Endothelial cell of umbilical vein (primary cell): ENCODE data around the gene PAPPA2. TPM values are rescaled to one million over a fixed set of nuclear protein-coding genes. Genes with fewer than 3 reads are reported as not detected.

Source experiments
- BruUV-seq: library from RNA; stranded (reverse); fragments of 400-500 nt; replicated peaks from 2 replicates; lab custom pipeline; 2021; lab: Mats Ljungman, UMichigan
- CTCF ChIA-PET: fragments of 300-600, 350-600 bp; sonication (Branson Sonifier 250); formaldehyde crosslinking; loops from one replicate; lab custom pipeline; 2021; ENCODE audit warnings: antibody characterized with exemption, inconsistent platforms; lab: Charles Lee
- POLR2A ChIA-PET: fragments of 300-600, 350-600 bp; sonication (Branson Sonifier 250); formaldehyde crosslinking; loops from one replicate; lab custom pipeline; 2021; ENCODE audit warnings: antibody characterized with exemption, inconsistent platforms; lab: Charles Lee
- DNase-seq: peaks from one replicate; pipeline ENCODE4 v3.0.0-alpha.2; 2011; ENCODE audit warnings: low read depth, low spot score
- FAIRE-seq: peaks from 2 replicates; lab custom pipeline; 2011; peaks lifted over from hg19 to GRCh38; lab: Jason Lieb, UNC
- H2AFZ ChIP-seq: 2 replicates; pipeline ENCODE4 v1.6.0; 2012; ENCODE audit warnings: low read depth, low read length, control low read depth, inconsistent platforms
- H3K27ac ChIP-seq: 2 replicates; pipeline ENCODE4 v1.5.1; 2011; ENCODE audit warnings: low read depth, mild to moderate bottlenecking, control low read depth, low read length, moderate library complexity; ENCODE audit not compliant: insufficient read depth
- H3K27me3 ChIP-seq, 2 experiments: 2 replicates each; pipeline versions ENCODE4 v1.6.0 to v1.6.1; 2011; ENCODE audit warnings: low read length in 2 of 2, mixed read lengths in 1 of 2; ENCODE audit not compliant: control insufficient read depth in 2 of 2, insufficient read depth in 2 of 2
- H3K36me3 ChIP-seq, 2 experiments: 2 replicates in 1 of 2; 3 replicates in 1 of 2; pipeline ENCODE4 v1.5.1; 2011; ENCODE audit warnings: low read length in 2 of 2, mild to moderate bottlenecking in 1 of 2, moderate library complexity in 1 of 2; ENCODE audit not compliant: control insufficient read depth in 2 of 2, insufficient read depth in 2 of 2; ENCODE audit errors: extremely low read depth in 1 of 2
- H3K4me1 ChIP-seq: 3 replicates; pipeline ENCODE4 v1.5.1; 2011; ENCODE audit warnings: mild to moderate bottlenecking, low read length; ENCODE audit not compliant: control insufficient read depth, insufficient read depth; ENCODE audit errors: extremely low read depth
- H3K4me2 ChIP-seq: 2 replicates; pipeline ENCODE4 v1.6.1; 2011; ENCODE audit warnings: low read length, control low read depth, mixed read lengths; ENCODE audit not compliant: insufficient read depth
- H3K4me3 ChIP-seq, 3 experiments: fragments of 200-600 bp in 1 of 3; sonication (generic), shearing (Covaris generic) in 1 of 3; replicated peaks in 1 of 3; 2 replicates each; pipeline ENCODE4 v1.5.1; 2011 to 2016; ENCODE audit warnings: control low read depth in 3 of 3, low read length in 3 of 3, mild to moderate bottlenecking in 2 of 3, inconsistent platforms in 1 of 3, low read depth in 1 of 3, moderate library complexity in 1 of 3; ENCODE audit not compliant: insufficient read depth in 1 of 3
- H3K79me2 ChIP-seq: 2 replicates; pipeline ENCODE4 v1.6.0; 2012; ENCODE audit warnings: low read length, inconsistent platforms; ENCODE audit not compliant: control insufficient read depth, insufficient read depth
- H3K9ac ChIP-seq: replicated peaks from 2 replicates; pipeline ENCODE3; 2011; ENCODE audit warnings: low read length, control low read depth; ENCODE audit not compliant: insufficient read depth; ENCODE audit errors: extremely low read depth
- H3K9me1 ChIP-seq: replicated peaks from 3 replicates; pipeline ENCODE4 v1.6.0; 2011; ENCODE audit warnings: mild to moderate bottlenecking, low read length; ENCODE audit not compliant: control insufficient read depth, insufficient read depth; ENCODE audit errors: extremely low read depth
- H3K9me3 ChIP-seq: replicated peaks from 2 replicates; pipeline ENCODE4 v1.5.1; 2012; ENCODE audit warnings: low read length, inconsistent platforms; ENCODE audit not compliant: control insufficient read depth, insufficient read depth
- H4K20me1 ChIP-seq: replicated peaks from 2 replicates; pipeline ENCODE3; 2011; ENCODE audit warnings: mild to moderate bottlenecking, low read length; ENCODE audit not compliant: control insufficient read depth, insufficient read depth; ENCODE audit errors: extremely low read depth
- CTCF ChIP-seq, 2 donors: IDR thresholded peaks; 1 replicate in 1 of 2; 2 replicates in 1 of 2; pipeline ENCODE4 v1.5.1; 2011; ENCODE audit warnings: low read length in 2 of 2, mild to moderate bottlenecking in 2 of 2, moderate library complexity in 2 of 2, control low read depth in 1 of 2, inconsistent platforms in 1 of 2, low read depth in 1 of 2; ENCODE audit not compliant: insufficient read depth in 1 of 2; ENCODE audit errors: extremely low read depth in 1 of 2
- EZH2 ChIP-seq: IDR thresholded peaks from 2 replicates; pipeline ENCODE4 v1.6.1; 2012; ENCODE audit warnings: borderline replicate concordance, low read depth, mild to moderate bottlenecking, moderate library complexity, low read length, inconsistent platforms; ENCODE audit not compliant: severe bottlenecking
- FOS ChIP-seq: IDR thresholded peaks from 2 replicates; pipeline ENCODE4 v1.6.1; 2011; ENCODE audit warnings: mild to moderate bottlenecking, low read length, moderate library complexity, borderline replicate concordance; ENCODE audit not compliant: insufficient read depth
- GATA2 ChIP-seq: IDR thresholded peaks from 2 replicates; pipeline ENCODE4 v1.7.0; 2011; ENCODE audit warnings: low read depth, mild to moderate bottlenecking, moderate library complexity, mixed read lengths, low read length; ENCODE audit not compliant: insufficient read length, insufficient read depth
- JUN ChIP-seq: IDR thresholded peaks from 2 replicates; pipeline ENCODE4 v1.6.1; 2011; ENCODE audit warnings: borderline replicate concordance, low read depth; ENCODE audit not compliant: insufficient read length, insufficient read depth
- MYC ChIP-seq: IDR thresholded peaks from one replicate; pipeline ENCODE4 v1.6.1; 2011; ENCODE audit warnings: mild to moderate bottlenecking, low read depth, low read length
- POLR2A ChIP-seq: IDR thresholded peaks from 2 replicates; pipeline ENCODE4 v1.6.1; 2012; ENCODE audit warnings: low read depth, mild to moderate bottlenecking, control low read depth, low read length
- POLR2AphosphoS5 ChIP-seq: IDR thresholded peaks from 2 replicates; pipeline ENCODE4 v1.6.1; 2012; ENCODE audit warnings: low read depth, mild to moderate bottlenecking, control low read depth, low read length, moderate library complexity; ENCODE audit not compliant: insufficient read depth
- dilution Hi-C: fragments of 300-500 bp; cut with MboI; formaldehyde crosslinking; loops from one replicate; pipeline ENCODE4 v1.15.0; 2019; ENCODE audit warnings: low sequenced_read_pairs; ENCODE audit not compliant: extremely low pct_ligation_motif_present
- intact Hi-C: fragments of 100-400 bp; cut with micrococcal nuclease; formaldehyde crosslinking; loops from one replicate; pipeline ENCODE4 v1.10.0; 2022
- polyA plus RNA-seq, 4 experiments: library from polyadenylated mRNA; depleted of rRNA in 3 of 4; stranded (reverse) in 3 of 4; unstranded in 1 of 4; fragments of >200 nt; gene quantifications; 2 replicates each; pipeline versions ENCODE4 v1.2.1 to v1.2.3, GENCODE V29; 2011 to 2012; ENCODE audit warnings: missing spikeins in 1 of 4
- total RNA-seq: library from RNA; stranded (reverse); gene quantifications from 2 replicates; pipeline ENCODE4 v1.2.3, GENCODE V29; 2021
- TF ChIP-seq, protein P1 (sequence below): IDR thresholded peaks from 2 replicates; pipeline ENCODE4 v1.6.1; 2011; ENCODE audit not compliant: insufficient read depth, insufficient read length

The PAPPA2 gene
- total and polyA plus RNA-seq, 2 donors (not counting 3 experiments of a cell fraction or from before 2014, with no cell fraction given): not detected

DNA sequence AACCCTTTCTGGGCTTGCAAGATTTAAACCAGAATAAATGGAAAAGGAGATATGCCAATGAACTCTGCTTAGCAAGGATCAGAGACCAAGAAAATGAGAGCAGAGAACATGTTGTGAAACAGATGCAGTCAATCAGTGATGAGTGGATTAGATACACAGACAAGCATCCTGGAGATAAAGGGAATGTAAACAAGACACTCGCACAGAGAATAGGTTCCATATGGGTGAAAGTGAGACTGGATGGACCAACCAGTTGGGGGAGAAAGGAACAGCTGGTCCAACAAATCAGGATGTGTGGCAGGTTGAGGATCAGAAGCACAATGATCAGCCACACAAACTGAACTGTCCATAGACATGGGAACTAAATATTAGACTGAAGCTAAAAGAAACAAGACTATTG lies 363.3 kb downstream of the PAPPA2 start:
- Histone ChIP-seq H3K4me1 (no peaks in the 10 kb centered on the region), H3K27me3 (no peaks in the 10 kb centered on the region), H2AFZ (no peak overlapping the region), H3K9ac (no peak overlapping the region), H3K36me3 (no peaks in the 10 kb centered on the region), H4K20me1 (no peaks in the 10 kb centered on the region), H3K4me2 (no peak overlapping the region), H3K79me2 (no peaks in the 10 kb centered on the region), H3K27ac (no peak overlapping the region), H3K9me1 (no peaks in the 10 kb centered on the region), H3K4me3 (no peak overlapping the region), H3K9me3 (no peaks in the 10 kb centered on the region)
- intact Hi-C loops (no loop called here), dilution Hi-C loops (no loop called here)
- DNase-seq: no peak
- BruUV-seq: no TSS peak
- FAIRE-seq: no peak
- no peak for TF ChIP-seq JUN
- TF ChIP-seq, protein P1, sequence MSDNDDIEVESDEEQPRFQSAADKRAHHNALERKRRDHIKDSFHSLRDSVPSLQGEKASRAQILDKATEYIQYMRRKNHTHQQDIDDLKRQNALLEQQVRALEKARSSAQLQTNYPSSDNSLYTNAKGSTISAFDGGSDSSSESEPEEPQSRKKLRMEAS: no peak
- no peak for TF ChIP-seq EZH2
- no peak for TF ChIP-seq POLR2AphosphoS5
- no peak for TF ChIP-seq CTCF (IDR thresholded peaks at IDR 0.05; ENCODE audit: extremely low read depth in 1 of 2, insufficient read depth in 1 of 2, low read depth in 1 of 2, low read length in 2 of 2)
- TF ChIP-seq GATA2: no peak
- no peak for TF ChIP-seq FOS
- no peak for TF ChIP-seq MYC
- no peak for TF ChIP-seq POLR2A
- ChIA-PET POLR2A (no interaction called here), CTCF (no interaction called here)
